ENCODE measurements around the gene JAZF1. TPM values are rescaled to one million over a fixed set of nuclear protein-coding genes. Genes with fewer than 3 reads are reported as not detected.

The JAZF1 gene
- total RNA-seq, 2 donors from 2014 or later = 4.0 to 4.9 TPM

DNA sequence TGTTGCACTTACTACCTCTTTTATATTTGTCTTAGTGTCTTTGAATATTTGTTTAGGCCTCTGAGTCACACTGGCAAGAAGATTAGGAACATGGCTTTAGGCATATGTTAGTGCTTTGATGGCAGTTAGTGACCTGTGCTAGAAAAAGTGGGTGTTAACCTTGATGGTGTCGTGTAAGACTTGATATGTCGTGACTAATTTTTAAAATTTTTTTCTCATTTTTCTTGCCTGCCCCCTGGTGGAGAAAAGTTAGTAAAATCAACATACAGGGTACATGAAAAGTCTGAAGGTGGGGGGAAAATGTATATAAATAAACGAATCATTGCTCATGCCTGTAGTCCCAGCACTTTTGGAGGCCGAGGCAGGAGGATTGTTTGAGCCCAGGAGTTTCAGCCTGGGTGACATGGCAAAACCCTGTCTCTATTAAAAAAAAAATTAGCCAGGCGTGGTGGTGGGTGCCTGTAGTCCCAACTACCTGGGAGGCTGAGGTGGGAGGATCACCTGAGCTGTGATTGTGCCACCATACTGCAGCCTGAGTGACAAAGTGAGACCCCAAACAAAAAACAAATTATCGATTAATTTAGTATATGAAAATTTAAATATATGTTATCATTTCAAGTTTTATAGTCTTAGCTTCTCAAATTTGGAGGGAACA, 396.1 kb downstream of the JAZF1 start:
- WGBS, 2 donors = 55% methylated on average over 6 of the region's 6 CpGs
- intact Hi-C loops (cut with DNase I) = no loop called here
- DNase-seq = peak in 2 of 4 donors; percentile 26 to 30

DNA sequence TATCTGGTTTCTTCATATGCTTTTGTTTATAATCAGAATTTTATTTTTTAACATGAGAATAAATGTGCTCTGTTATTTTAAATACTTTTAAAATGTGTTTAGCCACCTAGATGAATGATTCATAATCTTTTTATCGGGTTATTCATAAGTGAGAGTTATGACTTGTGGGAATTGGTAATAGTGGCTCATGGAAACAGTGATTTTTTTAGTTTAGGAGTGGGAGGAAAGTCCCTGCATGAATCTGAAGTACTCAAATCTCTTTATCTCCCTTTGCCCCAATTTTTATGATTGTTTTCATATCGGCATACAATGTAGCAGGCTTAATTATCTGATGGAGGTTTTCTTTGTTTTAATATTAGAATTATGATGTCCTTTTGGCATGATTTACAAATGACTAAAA, 397.7 kb downstream of the JAZF1 start:
- Histone ChIP-seq H3K27me3 (no peaks in the 10 kb centered on the region), H3K4me1 (peaks cover 17% of the 10 kb centered on the region), H3K27ac (peak overlapping the region in 1 of 4 donors; percentile 11), H3K36me3 (replicated peaks in 1 of 2; ENCODE audit: insufficient read depth in 1 of 2, low read depth in 2 of 2) (peaks cover 7 to 9% of the 10 kb centered on the region in 2 donors), H3K9me3 (no peaks in the 10 kb centered on the region), H3K4me3 (no peak overlapping the region)
- WGBS, 2 donors = 24 to 33% methylated on average over 2 of the region's 2 CpGs
- DNase-seq = no peak
- TF ChIP-seq POLR2A (IDR thresholded peaks at IDR 0.05) = no peak
- no peak for ATAC-seq
- intact Hi-C loops (cut with DNase I) = no loop called here

More for the DNA sequence above, 396.1 kb downstream of the JAZF1 start:
- Histone ChIP-seq H3K27ac (peak overlapping the region in 1 of 4 donors; percentile 44), H3K4me1 (peaks cover 17% of the 10 kb centered on the region), H3K4me3 (no peak overlapping the region), H3K27me3 (no peaks in the 10 kb centered on the region), H3K9me3 (no peaks in the 10 kb centered on the region), H3K36me3 (replicated peaks in 1 of 2; ENCODE audit: insufficient read depth in 1 of 2, low read depth in 2 of 2) (peaks cover 8 to 14% of the 10 kb centered on the region in 2 donors)
- TF ChIP-seq, protein P1, sequence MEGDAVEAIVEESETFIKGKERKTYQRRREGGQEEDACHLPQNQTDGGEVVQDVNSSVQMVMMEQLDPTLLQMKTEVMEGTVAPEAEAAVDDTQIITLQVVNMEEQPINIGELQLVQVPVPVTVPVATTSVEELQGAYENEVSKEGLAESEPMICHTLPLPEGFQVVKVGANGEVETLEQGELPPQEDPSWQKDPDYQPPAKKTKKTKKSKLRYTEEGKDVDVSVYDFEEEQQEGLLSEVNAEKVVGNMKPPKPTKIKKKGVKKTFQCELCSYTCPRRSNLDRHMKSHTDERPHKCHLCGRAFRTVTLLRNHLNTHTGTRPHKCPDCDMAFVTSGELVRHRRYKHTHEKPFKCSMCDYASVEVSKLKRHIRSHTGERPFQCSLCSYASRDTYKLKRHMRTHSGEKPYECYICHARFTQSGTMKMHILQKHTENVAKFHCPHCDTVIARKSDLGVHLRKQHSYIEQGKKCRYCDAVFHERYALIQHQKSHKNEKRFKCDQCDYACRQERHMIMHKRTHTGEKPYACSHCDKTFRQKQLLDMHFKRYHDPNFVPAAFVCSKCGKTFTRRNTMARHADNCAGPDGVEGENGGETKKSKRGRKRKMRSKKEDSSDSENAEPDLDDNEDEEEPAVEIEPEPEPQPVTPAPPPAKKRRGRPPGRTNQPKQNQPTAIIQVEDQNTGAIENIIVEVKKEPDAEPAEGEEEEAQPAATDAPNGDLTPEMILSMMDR (IDR thresholded peaks at IDR 0.05) = peak in 6 of 7 experiments; percentile 15 to 44 (median 38)
- TF ChIP-seq POLR2A (IDR thresholded peaks at IDR 0.05) = no peak
- ATAC-seq = peak; percentile 69

DNA sequence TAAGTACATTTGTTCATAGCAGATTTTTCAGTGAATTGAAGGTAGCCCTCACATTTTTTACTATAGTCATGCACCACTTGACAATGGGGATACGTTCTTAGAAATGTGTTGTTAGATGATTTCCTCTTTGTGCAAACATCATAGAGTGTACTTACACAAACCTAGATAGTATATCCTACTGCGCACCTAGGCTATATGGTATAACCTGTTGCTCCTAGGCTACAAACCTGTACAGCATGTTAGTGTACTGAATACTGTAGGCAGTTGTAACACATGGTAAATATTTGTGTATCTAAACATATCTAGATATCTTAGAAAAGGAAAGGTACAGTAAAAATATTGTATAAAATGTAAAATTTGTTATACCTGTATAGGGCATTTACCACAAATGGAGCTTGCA, 399.4 kb downstream of the JAZF1 start:
- DNase-seq (no peak), ATAC-seq (no peak)
- H3K9me3 ChIP-seq = no peaks in the 10 kb centered on the region
- no peaks in the 10 kb centered on the region for H3K27me3 ChIP-seq
- 81 to 89% methylated on average over 2 of the region's 2 CpGs for WGBS, 2 donors
- H3K4me1 ChIP-seq = peaks cover 17% of the 10 kb centered on the region
- no peak overlapping the region for H3K27ac ChIP-seq
- no peak overlapping the region for H3K4me3 ChIP-seq
- intact Hi-C loops (cut with DNase I) = no loop called here
- peaks cover 3 to 4% of the 10 kb centered on the region in 2 donors for H3K36me3 ChIP-seq (replicated peaks in 1 of 2; ENCODE audit: insufficient read depth in 1 of 2, low read depth in 2 of 2)
- TF ChIP-seq, protein P1 (IDR thresholded peaks at IDR 0.05) = no peak
- TF ChIP-seq POLR2A (IDR thresholded peaks at IDR 0.05) = no peak

Small RNAs within 50 kb of the gene (small RNA-seq; reads per million reads assigned to genes)
- gene RNU6-979P = not detected

Other genes starting within 250 kb of the JAZF1 start
- gene CREB5, start 231.7 kb upstream of the JAZF1 start, total RNA-seq = 10 to 100 TPM; 10.4 to 25.7 TPM